Measurements from ENCODE around the gene METAP2. TPM values are rescaled to one million over a fixed set of nuclear protein-coding genes. Genes with fewer than 3 reads are reported as not detected.

METAP2 gene
- polyA plus RNA-seq, 1 donor (not counting 4 experiments of a cell fraction or from before 2014, with no cell fraction given) = 103 TPM

- Histone ChIP-seq H3K9me3 (ENCODE audit: control insufficient read depth, low read depth, low read length) (peaks cover 6% of the 10 kb centered on the region), H3K9ac (ENCODE audit: control insufficient read depth, extremely low read depth, insufficient read depth, low read length) (no peak overlapping the region), H4K20me1 (ENCODE audit: control insufficient read depth, extremely low read depth, insufficient read depth, low read length) (no peaks in the 10 kb centered on the region), H3K9me1 (ENCODE audit: control insufficient read depth, extremely low read depth, insufficient read depth, low read length) (no peaks in the 10 kb centered on the region), H3K36me3 (ENCODE audit: control insufficient read depth in 2 of 2, extremely low read depth in 1 of 2, insufficient read depth in 2 of 2, low read length in 2 of 2) (no peaks in the 10 kb centered on the region), H2AFZ (ENCODE audit: control insufficient read depth, low read length) (no peak overlapping the region), H3K4me3 (ENCODE audit: control insufficient read depth in 2 of 3, extremely low read depth in 1 of 3, insufficient read depth in 2 of 3, low read depth in 1 of 3, low read length in 3 of 3) (no peak overlapping the region), H3K4me1 (ENCODE audit: control insufficient read depth, extremely low read depth, insufficient read depth, low read length) (peaks cover 5% of the 10 kb centered on the region), H3K27me3 (ENCODE audit: control insufficient read depth, extremely low read depth, insufficient read depth, low read length) (peaks cover 30% of the 10 kb centered on the region), H3K27ac (ENCODE audit: control insufficient read depth, insufficient read depth, low read length) (no peak overlapping the region), H3K79me2 (ENCODE audit: control insufficient read depth, insufficient read depth, low read length) (no peaks in the 10 kb centered on the region), H3K4me2 (ENCODE audit: control insufficient read depth, extremely low read depth, insufficient read depth, low read depth, low read length) (no peak overlapping the region)
- DNase-seq (ENCODE audit: low read depth, low spot score) (no peak), FAIRE-seq (no peak)
- dilution Hi-C loops (cut with MboI; ENCODE audit: extremely low pct_ligation_motif_present, low sequenced_read_pairs) = no loop called here
- TF ChIP-seq CTCF (optimal IDR thresholded peaks at IDR 0.05 in 1 of 3, IDR thresholded peaks at IDR 0.05 in 1 of 3, conservative IDR thresholded peaks at IDR 0.05 in 1 of 3; ENCODE audit: extremely low read depth in 1 of 3, insufficient read depth in 2 of 3, low read length in 3 of 3) (no peak), EZH2 (IDR thresholded peaks at IDR 0.05; ENCODE audit: low read length) (no peak)
These were observed 71.4 kb downstream of the METAP2 start for GRCh38 chr12:95545303-95545702.

DNA sequence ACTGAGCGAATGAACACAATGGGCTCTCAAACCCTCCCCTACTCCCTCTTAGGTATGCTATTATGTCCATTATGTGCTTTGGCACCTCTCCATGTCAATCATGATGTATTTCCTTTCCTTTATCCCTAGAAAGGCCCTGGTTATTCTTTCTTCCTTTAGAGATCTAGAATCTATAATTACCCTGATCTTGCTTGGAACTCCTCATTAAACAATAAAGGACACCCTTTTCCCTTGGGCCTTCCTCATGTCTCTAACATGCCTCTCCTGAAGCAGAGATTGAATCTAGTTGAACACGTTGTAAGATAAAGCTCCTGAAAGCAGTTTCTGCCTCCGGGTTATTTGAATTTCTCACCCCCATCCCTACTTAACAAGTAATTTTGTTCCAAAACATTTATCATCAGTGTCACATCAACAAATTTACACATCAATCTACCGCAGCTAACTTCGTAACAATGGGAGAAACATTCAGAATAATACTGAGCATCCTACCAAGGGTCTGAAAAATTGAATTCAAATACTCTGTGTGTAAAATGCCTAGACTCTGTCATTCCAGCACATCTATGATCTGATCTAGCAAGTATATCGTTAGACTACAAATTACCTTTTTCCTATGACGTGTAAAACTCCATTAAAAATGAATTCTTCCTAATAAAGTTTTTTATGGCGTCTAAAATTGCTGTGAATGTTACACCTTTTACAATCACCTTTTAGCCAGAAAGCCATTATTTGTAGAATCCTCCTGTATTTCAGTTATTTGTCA is 72.0 kb downstream of the METAP2 start:
- no peak overlapping the region for H3K4me2 ChIP-seq (ENCODE audit: control insufficient read depth, extremely low read depth, insufficient read depth, low read depth, low read length)
- no peaks in the 10 kb centered on the region for H3K36me3 ChIP-seq (ENCODE audit: control insufficient read depth in 2 of 2, extremely low read depth in 1 of 2, insufficient read depth in 2 of 2, low read length in 2 of 2)
- H3K9ac ChIP-seq (ENCODE audit: control insufficient read depth, extremely low read depth, insufficient read depth, low read length) = no peak overlapping the region
- no peak overlapping the region for H3K27ac ChIP-seq (ENCODE audit: control insufficient read depth, insufficient read depth, low read length)
- H3K4me1 ChIP-seq (ENCODE audit: control insufficient read depth, extremely low read depth, insufficient read depth, low read length) = peaks cover 5% of the 10 kb centered on the region
- FAIRE-seq (no peak), DNase-seq (ENCODE audit: low read depth, low spot score) (no peak)
- dilution Hi-C loops (cut with MboI; ENCODE audit: extremely low pct_ligation_motif_present, low sequenced_read_pairs) = no loop called here
- no peaks in the 10 kb centered on the region for H3K9me1 ChIP-seq (ENCODE audit: control insufficient read depth, extremely low read depth, insufficient read depth, low read length)
- peaks cover 30% of the 10 kb centered on the region for H3K27me3 ChIP-seq (ENCODE audit: control insufficient read depth, extremely low read depth, insufficient read depth, low read length)
- H3K9me3 ChIP-seq (ENCODE audit: control insufficient read depth, low read depth, low read length) = peaks cover 6% of the 10 kb centered on the region
- H3K79me2 ChIP-seq (ENCODE audit: control insufficient read depth, insufficient read depth, low read length) = no peaks in the 10 kb centered on the region
- TF ChIP-seq CTCF (optimal IDR thresholded peaks at IDR 0.05 in 1 of 3, IDR thresholded peaks at IDR 0.05 in 1 of 3, conservative IDR thresholded peaks at IDR 0.05 in 1 of 3; ENCODE audit: extremely low read depth in 1 of 3, insufficient read depth in 2 of 3, low read length in 3 of 3) (no peak), EZH2 (IDR thresholded peaks at IDR 0.05; ENCODE audit: low read length) (no peak)
- no peak overlapping the region for H2AFZ ChIP-seq (ENCODE audit: control insufficient read depth, low read length)
- no peaks in the 10 kb centered on the region for H4K20me1 ChIP-seq (ENCODE audit: control insufficient read depth, extremely low read depth, insufficient read depth, low read length)
- H3K4me3 ChIP-seq (ENCODE audit: control insufficient read depth in 2 of 3, extremely low read depth in 1 of 3, insufficient read depth in 2 of 3, low read depth in 1 of 3, low read length in 3 of 3) = no peak overlapping the region
